H9 (cell line): ENCODE measurements around the gene ZNF451. TPM values are rescaled to one million over a fixed set of nuclear protein-coding genes. Genes with fewer than 3 reads are reported as not detected.

Source experiments
- DNase-seq: peaks from one replicate; pipeline ENCODE4 v3.0.0-alpha.2; 2017
- H2AFZ ChIP-seq: one replicate; pipeline ENCODE4 v1.6.1; 2013; ENCODE audit warnings: mild to moderate bottlenecking, low read length, control low read depth, moderate library complexity
- H2AK5ac ChIP-seq: 2 replicates; pipeline ENCODE4 v1.6.1; 2013; ENCODE audit warnings: low read length, control low read depth, mixed read lengths; ENCODE audit not compliant: insufficient read length
- H2BK120ac ChIP-seq: one replicate; pipeline ENCODE4 v1.6.1; 2013; ENCODE audit warnings: low read depth, mild to moderate bottlenecking, low read length, control low read depth, inconsistent platforms; ENCODE audit not compliant: poor library complexity, severe bottlenecking
- H2BK12ac ChIP-seq: 2 replicates; pipeline ENCODE4 v1.6.1; 2013; ENCODE audit warnings: low read length, control low read depth, mixed read lengths, low read depth; ENCODE audit not compliant: insufficient read length
- H2BK15ac ChIP-seq: 2 replicates; pipeline ENCODE4 v1.6.1; 2013; ENCODE audit warnings: low read depth, low read length, control low read depth
- H2BK20ac ChIP-seq: one replicate; pipeline ENCODE4 v1.6.1; 2013; ENCODE audit warnings: low read depth, mild to moderate bottlenecking, low read length, control low read depth, inconsistent platforms; ENCODE audit not compliant: poor library complexity, severe bottlenecking
- H2BK5ac ChIP-seq: 2 replicates; pipeline ENCODE4 v1.6.1; 2013; ENCODE audit warnings: low read length, control low read depth, mixed read lengths; ENCODE audit not compliant: insufficient read length
- H3K14ac ChIP-seq: 2 replicates; pipeline ENCODE4 v1.6.1; 2013; ENCODE audit warnings: low read length, control low read depth; ENCODE audit not compliant: insufficient read depth
- H3K18ac ChIP-seq: 2 replicates; pipeline ENCODE4 v1.6.1; 2013; ENCODE audit warnings: low read depth, mild to moderate bottlenecking, mixed read lengths, low read length, control low read depth; ENCODE audit not compliant: insufficient read length
- H3K23ac ChIP-seq: 2 replicates; pipeline ENCODE4 v1.6.1; 2013; ENCODE audit warnings: low read length, control low read depth, mixed read lengths, low read depth; ENCODE audit not compliant: insufficient read length
- H3K23me2 ChIP-seq: 2 replicates; pipeline ENCODE4 v1.6.1; 2013; ENCODE audit warnings: low read depth, mild to moderate bottlenecking, mixed read lengths, low read length, control low read depth; ENCODE audit not compliant: insufficient read length, poor library complexity, severe bottlenecking
- H3K27ac ChIP-seq: 2 replicates; pipeline ENCODE4 v1.5.1; 2013; ENCODE audit warnings: low read length, control low read depth, mixed read lengths, low read depth; ENCODE audit not compliant: insufficient read length
- H3K27me3 ChIP-seq: 2 replicates; pipeline ENCODE4 v1.6.1; 2013; ENCODE audit warnings: low read length, control low read depth, inconsistent platforms; ENCODE audit not compliant: insufficient read depth
- H3K4ac ChIP-seq: 2 replicates; pipeline ENCODE4 v1.6.1; 2013; ENCODE audit warnings: low read depth, mild to moderate bottlenecking, control low read depth, inconsistent platforms, low read length, moderate library complexity
- H3K4me1 ChIP-seq: 2 replicates; pipeline ENCODE4 v1.6.1; 2013; ENCODE audit warnings: low read length, control low read depth, inconsistent platforms; ENCODE audit not compliant: insufficient read depth
- H3K4me2 ChIP-seq: 2 replicates; pipeline ENCODE4 v1.6.1; 2013; ENCODE audit warnings: low read length, control low read depth, mixed read lengths; ENCODE audit not compliant: insufficient read length, insufficient read depth
- H3K56ac ChIP-seq: 2 replicates; pipeline ENCODE4 v1.6.1; 2013; ENCODE audit warnings: low read depth, mild to moderate bottlenecking, mixed read lengths, low read length, control low read depth; ENCODE audit not compliant: insufficient read length
- H3K79me1 ChIP-seq: 2 replicates; pipeline ENCODE4 v1.6.1; 2013; ENCODE audit warnings: low read depth, mild to moderate bottlenecking, moderate library complexity, low read length, control low read depth, inconsistent platforms; ENCODE audit not compliant: insufficient read depth, poor library complexity, severe bottlenecking
- H3K79me2 ChIP-seq: 2 replicates; pipeline ENCODE4 v1.6.1; 2013; ENCODE audit warnings: low read length, control low read depth, inconsistent platforms; ENCODE audit not compliant: insufficient read depth
- H3K9ac ChIP-seq: 2 replicates; pipeline ENCODE4 v1.6.1; 2013; ENCODE audit warnings: low read length, control low read depth, mixed read lengths; ENCODE audit not compliant: insufficient read length; ENCODE audit errors: extremely low read depth
- H3K9me3 ChIP-seq: one replicate; pipeline ENCODE4 v1.6.1; 2013; ENCODE audit warnings: low read depth, low read length, inconsistent platforms; ENCODE audit not compliant: control insufficient read depth
- H3T11ph ChIP-seq: one replicate; pipeline ENCODE4 v1.6.1; 2013; ENCODE audit warnings: mild to moderate bottlenecking, low read length, control low read depth, inconsistent platforms
- H4K20me1 ChIP-seq: one replicate; pipeline ENCODE4 v1.6.1; 2013; ENCODE audit not compliant: control insufficient read depth, insufficient read length, insufficient read depth
- H4K5ac ChIP-seq: 2 replicates; pipeline ENCODE4 v1.6.1; 2013; ENCODE audit warnings: low read depth, mild to moderate bottlenecking, mixed read lengths, low read length, control low read depth; ENCODE audit not compliant: insufficient read length
- H4K8ac ChIP-seq: replicated peaks from 2 replicates; pipeline ENCODE4 v1.6.1; 2013; ENCODE audit warnings: low read length, control low read depth, mixed read lengths, low read depth; ENCODE audit not compliant: insufficient read length
- H4K91ac ChIP-seq: 2 replicates; pipeline ENCODE4 v1.6.1; 2013; ENCODE audit warnings: low read depth, mild to moderate bottlenecking, moderate library complexity, mixed read lengths, low read length, control low read depth; ENCODE audit not compliant: insufficient read length
- H3K27ac Mint-ChIP-seq, 3 experiments: 2 replicates in 2 of 3; 3 replicates in 1 of 3; pipeline ENCODE4 v1.8.0; 2020 to 2021; ENCODE audit warnings: mixed read lengths in 3 of 3, mild to moderate bottlenecking in 1 of 3, moderate library complexity in 1 of 3
- H3K27me3 Mint-ChIP-seq: 2 replicates; pipeline ENCODE4 v1.8.0; 2021; ENCODE audit warnings: low read depth, mild to moderate bottlenecking, moderate library complexity, mixed read lengths
- H3K36me3 Mint-ChIP-seq, 3 experiments: 2 replicates in 2 of 3; 3 replicates in 1 of 3; pipeline ENCODE4 v1.8.0; 2020 to 2021; ENCODE audit warnings: low read depth in 3 of 3, mixed read lengths in 3 of 3; ENCODE audit not compliant: insufficient read depth in 1 of 3
- H3K4me1 Mint-ChIP-seq, 2 experiments: 2 replicates each; pipeline ENCODE4 v1.8.0; 2020; ENCODE audit warnings: mixed read lengths in 2 of 2
- H3K4me3 Mint-ChIP-seq, 2 experiments: 2 replicates in 1 of 2; 3 replicates in 1 of 2; pipeline ENCODE4 v1.8.0; 2020 to 2021; ENCODE audit warnings: mild to moderate bottlenecking in 2 of 2, mixed read lengths in 2 of 2, moderate library complexity in 1 of 2
- H3K9me3 Mint-ChIP-seq, 2 experiments: 2 replicates in 1 of 2; 3 replicates in 1 of 2; pipeline ENCODE4 v1.8.0; 2020; ENCODE audit warnings: mild to moderate bottlenecking in 2 of 2, mixed read lengths in 2 of 2, moderate library complexity in 1 of 2
- CTCF ChIP-seq: fragments of 200-600 bp; sonication (generic); conservative IDR thresholded peaks from 3 replicates; pipeline ENCODE4 v1.8.0; 2021; ENCODE audit warnings: antibody characterized with exemption, mild to moderate bottlenecking
- WGBS: extraction: QIAGEN DNeasy Blood & Tissue Kit; methylation state at CpG from one replicate; pipeline ENCODE4 v1.1.7; 2013; ENCODE audit warnings: missing lambda C conversion rate, low lambda C conversion rate, mixed read lengths; ENCODE audit not compliant: insufficient read length; ENCODE audit errors: extremely low coverage; 5-methylcytosine and 5-hydroxymethylcytosine counted together
- total RNA-seq: library from RNA; stranded (reverse); gene quantifications from 2 replicates; pipeline ENCODE4 v1.2.1, GENCODE V29; 2021

Gene ZNF451
- total RNA-seq, 1 experiment from 2014 or later = 71.2 TPM

GRCh38 chr6:57173056-57173885 is 83.3 kb downstream of the ZNF451 start:
- Histone ChIP-seq H3K56ac (no peak overlapping the region), H3K23ac (no peak overlapping the region), H3K4ac (no peak overlapping the region; the same call in 1 of the 2 replicates), H3K23me2 (peaks cover 11% of the 10 kb centered on the region), H2BK20ac (no peak overlapping the region), H3K27me3 (no peaks in the 10 kb centered on the region; the same call in 1 of the 2 replicates), H3K27ac (peak overlapping the region; percentile 28), H3K18ac (peak overlapping the region; percentile 32), H4K5ac (no peak overlapping the region), H3K14ac (peak overlapping the region; percentile 3; the same call in 1 of the 2 replicates), H2BK12ac (no peak overlapping the region), H3K79me2 (peaks cover 14% of the 10 kb centered on the region; the same call in 1 of the 2 replicates), H3K79me1 (no peaks in the 10 kb centered on the region), H2BK5ac (no peak overlapping the region), H2AK5ac (no peak overlapping the region), H4K20me1 (no peaks in the 10 kb centered on the region), H2BK15ac (no peak overlapping the region), H2AFZ (peak overlapping the region; percentile 27), H4K91ac (no peak overlapping the region), H3K4me1 (no peaks in the 10 kb centered on the region), H3K4me2 (peak overlapping the region; percentile 95), H2BK120ac (no peak overlapping the region), H3T11ph (no peak overlapping the region), H4K8ac (no peak overlapping the region), H3K9me3 (no peaks in the 10 kb centered on the region), H3K9ac (peak overlapping the region; percentile 76)
- no peaks in the 10 kb centered on the region; a peak in 1 of 5 replicates for H3K9me3 Mint-ChIP-seq
- TF ChIP-seq CTCF = no peak
- no CpG with 5 or more reads among the region's 19 CpGs for WGBS
- H3K4me1 Mint-ChIP-seq = peaks cover 34 to 41% of the 10 kb centered on the region in 2 experiments
- H3K4me3 Mint-ChIP-seq = peak overlapping the region; percentile 83 to 94
- H3K27me3 Mint-ChIP-seq = no peaks in the 10 kb centered on the region
- H3K36me3 Mint-ChIP-seq = no peaks in the 10 kb centered on the region; a peak in 1 of 7 replicates
- H3K27ac Mint-ChIP-seq = peak overlapping the region in 2 of 3 experiments; percentile 60 to 76; a peak in 3 of 7 replicates
- peak; percentile 34 for DNase-seq
